ENCODE results near the gene UBTD1.
"Not testable (repeated sequence)": the region's sequence is repeated elsewhere in the genome, so short reads cannot be mapped to it uniquely, and the experiment has no call there.

The UBTD1 gene

GRCh38 chr10:97538839-97539238 lies 40.1 kb downstream of the UBTD1 start:
- no peak for DNase-seq (ENCODE audit: low read depth)

GRCh38 chr10:97539523-97540200 lies 40.9 kb downstream of the UBTD1 start:
- DNase-seq (ENCODE audit: low read depth): no peak

GRCh38 chr10:97540669-97541500 lies 42.2 kb downstream of the UBTD1 start:
- DNase-seq (ENCODE audit: low read depth): no peak

DNA sequence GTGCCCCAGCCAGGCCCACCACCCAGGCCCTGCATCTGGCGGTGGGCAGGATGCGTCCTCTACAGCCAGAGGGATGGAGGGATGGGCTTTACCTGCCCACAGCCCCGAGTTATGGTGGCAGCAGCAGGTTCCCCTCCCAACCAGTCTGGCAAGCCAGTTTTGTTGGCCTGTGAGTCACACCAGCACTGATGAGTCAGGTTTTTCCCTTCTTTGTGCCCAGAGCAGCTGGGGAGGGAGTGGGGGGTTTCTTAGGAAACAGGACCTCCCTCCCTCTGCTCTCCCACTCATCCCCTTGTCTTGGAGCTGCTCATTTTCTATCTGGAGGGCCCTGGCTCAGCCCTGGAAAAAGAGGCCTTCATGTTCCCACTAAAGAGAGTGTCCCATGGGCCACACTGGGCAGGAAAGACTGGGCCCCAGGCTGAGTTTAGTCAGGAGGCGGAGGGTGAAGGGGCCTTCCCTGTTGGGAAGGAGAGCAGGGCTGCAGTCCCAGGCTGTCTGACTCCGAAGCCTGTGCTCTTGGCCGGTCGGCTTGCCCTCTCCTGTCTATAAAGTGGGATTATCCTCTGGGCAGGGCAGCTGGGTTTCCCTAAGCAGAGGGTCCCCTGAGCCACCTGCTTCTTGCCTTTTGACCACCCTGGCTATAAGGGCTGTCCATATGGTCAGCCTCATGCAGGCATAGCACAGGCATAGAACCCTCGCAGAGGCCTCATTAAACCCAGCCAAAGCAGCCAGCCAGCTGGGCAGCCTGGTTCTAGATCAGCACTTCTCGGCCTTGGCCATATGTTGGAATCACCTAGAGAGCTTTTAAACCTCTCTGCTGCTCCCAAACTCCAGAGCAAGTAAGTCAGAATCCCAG lies 43.7 kb downstream of the UBTD1 start:
- DNase-seq (ENCODE audit: low read depth): no peak

GRCh38 chr10:97543025-97543546 lies 44.4 kb downstream of the UBTD1 start:
- no peak for DNase-seq (ENCODE audit: low read depth)

DNA sequence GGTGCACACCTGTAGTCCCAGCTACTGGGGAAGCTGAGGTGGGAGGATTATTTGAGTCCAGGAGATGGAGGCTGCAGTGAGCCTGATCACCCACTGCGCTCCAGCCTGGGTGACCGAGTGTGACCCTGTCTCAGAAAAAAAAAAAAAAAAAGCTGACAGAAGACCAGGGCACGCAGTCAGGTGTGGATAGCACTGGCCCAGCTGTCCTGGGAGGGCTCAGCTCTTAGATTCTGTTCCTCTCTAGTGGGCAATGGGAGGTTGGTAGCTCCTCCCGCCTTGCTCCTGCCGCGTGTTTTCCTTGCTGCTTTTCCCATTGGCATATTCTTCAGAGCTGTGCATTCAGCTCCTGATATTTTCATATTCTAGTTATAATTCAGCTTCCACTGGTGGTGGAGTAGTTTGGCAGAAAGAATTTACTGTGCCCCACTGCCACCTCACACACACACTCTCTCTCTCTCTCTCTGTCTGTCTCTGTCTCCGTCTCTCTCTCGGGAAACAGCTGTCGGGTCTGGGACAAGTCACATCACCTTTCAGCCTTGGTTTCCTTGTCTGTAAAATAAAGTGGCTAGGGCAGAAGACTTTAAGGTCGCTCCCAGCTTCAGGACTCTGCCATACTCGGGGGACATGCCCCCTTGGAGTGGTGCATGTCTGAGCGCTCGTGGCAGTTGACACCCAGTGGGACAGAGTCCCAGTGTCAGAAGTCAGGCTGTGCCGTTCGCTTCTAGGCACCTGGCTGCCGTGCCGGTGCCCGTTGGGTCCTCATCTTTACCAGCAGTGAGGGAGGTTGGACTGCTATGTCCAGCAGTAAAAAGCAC lies 47.9 kb downstream of the UBTD1 start:
- DNase-seq (ENCODE audit: low read depth): no peak

- DNase-seq (ENCODE audit: low read depth): no peak
These were observed 48.5 kb downstream of the UBTD1 start for GRCh38 chr10:97547271-97547600.

DNA sequence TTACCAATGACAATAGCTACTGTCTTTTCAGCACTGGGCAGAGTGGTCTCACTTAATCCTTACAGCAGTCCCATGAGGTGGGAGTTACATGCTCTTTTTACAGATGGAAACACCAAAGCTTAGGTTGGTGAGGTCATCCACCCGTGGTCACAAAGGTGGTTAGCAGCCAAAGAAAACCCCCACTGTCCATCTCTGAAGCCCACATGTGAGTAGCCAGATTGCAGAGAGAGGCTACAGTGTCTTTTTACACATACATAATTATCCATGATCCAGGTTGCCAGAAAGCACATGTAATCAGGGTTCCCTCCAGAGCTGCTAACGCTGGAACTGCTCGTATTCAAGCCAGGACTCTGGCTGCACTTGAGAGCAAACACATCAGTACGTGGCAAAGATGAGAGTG lies 49.2 kb downstream of the UBTD1 start:
- no peak for DNase-seq (ENCODE audit: low read depth)

- DNase-seq (ENCODE audit: low read depth): no peak
These were observed 50.2 kb downstream of the UBTD1 start for GRCh38 chr10:97548828-97549455.

DNA sequence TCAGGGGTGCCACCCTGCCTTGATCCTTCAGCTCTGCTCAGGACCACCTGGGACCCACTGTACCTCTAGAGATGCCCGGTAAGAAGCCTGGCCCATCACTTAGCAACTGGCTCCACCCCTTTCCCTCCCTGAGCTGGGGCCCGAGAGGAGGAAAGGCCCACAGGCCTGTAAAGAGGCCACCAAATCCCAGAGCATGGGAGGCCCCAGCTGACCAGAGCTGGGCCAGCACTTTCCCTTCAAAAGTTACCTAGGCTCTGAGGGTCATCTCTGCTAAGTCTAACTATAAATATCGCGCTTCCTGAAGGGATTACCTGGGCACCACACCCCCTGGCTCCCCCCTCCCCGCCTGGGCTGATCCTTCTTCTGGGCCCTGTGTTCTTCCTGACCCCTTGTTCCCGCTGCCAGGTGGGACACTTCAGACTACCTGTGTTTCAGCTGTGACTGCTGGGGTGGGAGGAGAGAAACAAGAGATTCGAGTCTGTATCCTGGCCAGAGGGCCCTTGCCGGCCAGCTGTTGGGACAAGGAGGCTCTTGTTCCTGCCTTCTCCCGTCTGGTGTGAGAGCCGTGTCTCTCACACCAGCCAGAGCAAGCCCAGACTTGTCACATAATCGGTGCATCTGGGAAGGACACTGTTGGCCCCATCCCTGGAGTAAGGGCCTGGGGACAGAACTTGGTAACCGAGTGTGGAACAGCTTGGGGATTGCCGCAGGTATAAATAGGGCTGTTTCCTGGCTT lies 51.0 kb downstream of the UBTD1 start:
- no peak for DNase-seq (ENCODE audit: low read depth)

DNA sequence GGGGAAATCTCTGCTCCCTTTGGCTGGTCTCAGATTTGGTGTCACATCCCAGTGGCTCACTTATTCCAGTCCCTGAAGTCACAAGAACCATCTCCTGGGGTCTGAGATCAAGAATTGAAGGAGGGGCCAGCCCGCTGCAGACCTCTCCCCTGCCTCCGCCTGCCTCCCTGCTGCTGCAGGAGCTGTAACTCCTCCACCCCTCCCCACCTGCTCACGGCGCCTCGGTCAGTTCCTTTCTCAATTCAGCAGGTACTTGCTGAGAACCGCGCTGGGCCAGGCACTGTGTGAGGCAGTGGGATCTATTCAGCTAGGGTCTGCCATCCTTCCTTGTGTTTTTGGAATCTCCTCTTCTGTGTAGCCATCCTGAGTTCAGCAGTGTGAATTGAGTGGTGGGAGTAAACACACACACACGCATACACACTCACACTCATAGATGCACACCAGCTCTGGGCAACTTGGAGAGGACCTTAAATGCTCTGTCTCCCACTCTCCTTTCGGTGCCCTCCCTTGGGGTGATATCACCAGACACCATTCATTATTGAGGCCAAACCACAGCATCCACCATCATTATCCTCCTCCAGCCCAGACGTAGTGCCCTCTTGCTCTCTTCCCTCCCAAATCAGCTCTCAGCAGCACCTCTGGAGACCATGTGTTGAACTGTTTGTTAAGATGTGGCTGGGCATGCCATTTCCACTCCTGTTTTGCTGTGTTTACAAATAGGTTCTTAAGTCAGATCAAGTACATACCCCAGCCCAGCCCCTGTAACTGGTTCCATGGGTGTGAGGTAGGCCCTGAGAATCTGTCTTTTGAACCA lies 51.8 kb downstream of the UBTD1 start:
- no peak for DNase-seq (ENCODE audit: low read depth)

DNA sequence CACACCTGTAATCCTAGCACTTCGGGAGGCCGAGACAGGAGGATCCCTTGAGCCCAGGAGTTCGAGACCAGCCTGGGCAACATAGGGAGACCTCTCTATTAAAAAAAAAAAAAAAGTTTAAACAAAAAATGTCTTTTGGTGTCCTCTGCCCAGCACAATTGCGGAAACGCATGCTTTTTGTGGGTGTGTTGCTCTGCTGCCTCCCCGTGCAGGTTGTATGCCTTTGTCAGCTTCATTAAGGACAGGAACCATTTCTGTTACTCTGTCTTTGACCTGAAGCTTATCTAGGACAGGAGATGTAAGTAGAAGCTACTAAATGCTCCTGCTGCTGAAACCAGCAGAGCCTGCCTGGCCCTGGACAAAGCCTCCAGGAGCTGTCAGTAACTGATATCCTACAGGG lies 52.5 kb downstream of the UBTD1 start:
- no peak for DNase-seq (ENCODE audit: low read depth)

- peak; percentile 25 for DNase-seq (ENCODE audit: low read depth)
These were observed 54.9 kb downstream of the UBTD1 start for GRCh38 chr10:97553575-97554031.

- DNase-seq (ENCODE audit: low read depth): not testable (repeated sequence)
These were observed 55.6 kb downstream of the UBTD1 start for GRCh38 chr10:97554336-97554735.

DNA sequence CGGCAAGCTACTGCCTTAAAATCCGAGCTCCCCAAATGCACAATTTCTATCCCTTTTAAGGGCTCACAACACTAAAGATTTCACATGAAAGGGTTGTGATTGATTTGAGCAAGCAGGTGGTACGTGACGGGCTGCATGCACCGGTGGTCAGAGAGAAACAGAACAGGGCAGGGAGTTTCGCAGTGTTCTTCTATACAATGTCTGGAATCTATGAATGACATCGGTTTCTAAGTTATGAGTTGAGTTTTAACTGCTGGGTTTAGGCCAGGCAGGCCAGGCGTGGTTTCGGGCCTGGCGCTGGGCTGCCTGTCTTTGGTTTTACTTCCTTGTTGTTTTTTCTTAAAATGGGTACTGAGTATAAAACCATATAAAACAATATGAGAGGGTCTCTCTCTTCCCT lies 56.8 kb downstream of the UBTD1 start:
- DNase-seq (ENCODE audit: low read depth): not testable (repeated sequence)

GRCh38 chr10:97560731-97561381 lies 62.1 kb downstream of the UBTD1 start:
- not testable (repeated sequence) for DNase-seq (ENCODE audit: low read depth)

DNA sequence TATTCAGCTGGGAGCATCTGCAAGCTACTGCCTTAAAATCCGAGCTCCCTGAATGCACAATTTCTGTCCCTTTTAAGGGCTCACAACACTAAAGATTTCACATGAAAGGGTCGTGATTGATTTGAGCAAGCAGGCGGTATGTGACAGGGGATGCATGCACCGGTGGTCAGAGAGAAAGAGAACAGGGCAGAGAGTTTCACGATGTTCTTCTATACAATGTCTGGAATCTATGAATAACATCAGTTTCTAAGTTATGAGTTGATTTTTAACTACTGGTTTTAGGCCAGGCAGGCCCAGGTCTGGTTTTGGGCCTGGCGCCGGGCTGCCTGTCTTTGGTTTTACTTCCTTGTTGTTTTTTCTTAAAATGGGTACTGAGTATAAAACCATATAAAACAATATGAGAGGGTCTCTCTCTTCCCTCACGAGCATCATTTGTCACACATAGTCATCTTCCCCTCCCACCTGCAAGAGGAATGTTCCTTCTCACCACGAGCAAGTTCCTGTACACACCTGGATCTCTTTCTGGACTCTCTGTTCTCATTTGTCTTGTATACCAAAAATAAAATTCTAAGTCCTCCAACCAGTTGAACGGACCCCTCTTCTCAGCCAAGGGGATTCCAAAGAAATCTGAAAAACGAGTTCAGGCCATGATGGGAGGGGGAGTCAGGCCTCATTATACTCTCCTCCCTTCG lies 62.8 kb downstream of the UBTD1 start:
- DNase-seq (ENCODE audit: low read depth): not testable (repeated sequence)

DNA sequence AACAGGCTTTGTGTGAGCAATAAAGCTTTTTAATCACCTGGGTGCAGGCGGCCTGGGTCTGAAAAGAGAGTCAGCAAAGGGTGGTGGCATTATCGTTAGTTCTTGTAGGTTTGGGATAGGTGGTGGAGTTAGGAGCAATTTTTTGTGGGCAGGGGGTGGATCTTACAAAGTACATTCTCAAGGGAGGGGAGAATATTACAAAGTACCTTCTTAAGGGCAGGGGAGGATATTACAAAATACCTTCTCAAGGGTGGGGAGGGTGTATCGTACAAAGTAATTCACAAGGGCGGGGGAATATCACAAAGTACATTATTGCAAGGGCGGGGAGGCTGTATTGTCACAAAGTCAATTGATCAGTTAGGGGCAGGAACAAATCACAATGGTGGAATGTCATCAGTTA lies 63.6 kb downstream of the UBTD1 start:
- not testable (repeated sequence) for DNase-seq (ENCODE audit: low read depth)

All from activated T-helper 1 cell treated with Interleukin-2 at 50 U/mL for 16 hours (primary cell).